Endodermal cell (in vitro differentiated cells): ENCODE measurements around the gene NDUFB11. TPM values are rescaled to one million over a fixed set of nuclear protein-coding genes. Genes with fewer than 3 reads are reported as not detected.

ENCODE experiments used
- DNase-seq: peaks from one replicate; pipeline ENCODE4 v3.0.0-alpha.2; 2017
- H3K27ac ChIP-seq: 2 replicates; pipeline ENCODE4 v1.5.1; 2013; ENCODE audit warnings: mild to moderate bottlenecking, low read depth, low read length, moderate library complexity
- H3K27me3 ChIP-seq: 2 replicates; pipeline ENCODE4 v1.6.1; 2013; ENCODE audit warnings: mild to moderate bottlenecking, low read length, moderate library complexity; ENCODE audit not compliant: insufficient read depth, control insufficient read depth, poor library complexity, severe bottlenecking
- H3K36me3 ChIP-seq: 2 replicates; pipeline ENCODE4 v1.7.0; 2013; ENCODE audit warnings: mild to moderate bottlenecking, low read length, moderate library complexity; ENCODE audit not compliant: control insufficient read depth, insufficient read depth
- H3K4me1 ChIP-seq: one replicate; pipeline ENCODE4 v1.7.0; 2013; ENCODE audit warnings: low read length; ENCODE audit not compliant: control insufficient read depth, insufficient read depth
- H3K4me3 ChIP-seq: 2 replicates; pipeline ENCODE4 v1.5.1; 2013; ENCODE audit warnings: mild to moderate bottlenecking, low read length, moderate library complexity
- H3K9ac ChIP-seq: 2 replicates; pipeline ENCODE4 v1.6.1; 2013; ENCODE audit warnings: mild to moderate bottlenecking, low read length, moderate library complexity; ENCODE audit not compliant: poor library complexity, severe bottlenecking; ENCODE audit errors: extremely low read depth
- H3K9me3 ChIP-seq: 2 replicates; pipeline ENCODE4 v1.6.1; 2013; ENCODE audit warnings: mild to moderate bottlenecking, low read length, moderate library complexity; ENCODE audit not compliant: control insufficient read depth
- H3K27ac Mint-ChIP-seq: 2 replicates; pipeline ENCODE4 v1.8.0; 2020; ENCODE audit warnings: mixed read lengths
- H3K27me3 Mint-ChIP-seq: 2 replicates; pipeline ENCODE4 v1.8.0; 2021; ENCODE audit warnings: mild to moderate bottlenecking, mixed read lengths; ENCODE audit not compliant: insufficient read depth
- H3K36me3 Mint-ChIP-seq: 2 replicates; pipeline ENCODE4 v1.8.0; 2020; ENCODE audit warnings: low read depth, mixed read lengths
- H3K4me1 Mint-ChIP-seq: 2 replicates; pipeline ENCODE4 v1.8.0; 2020; ENCODE audit warnings: mixed read lengths
- H3K4me3 Mint-ChIP-seq: 2 replicates; pipeline ENCODE4 v1.8.0; 2020; ENCODE audit warnings: mild to moderate bottlenecking, moderate library complexity, mixed read lengths
- H3K9me3 Mint-ChIP-seq: 2 replicates; pipeline ENCODE4 v1.8.0; 2020; ENCODE audit warnings: mild to moderate bottlenecking, mixed read lengths
- WGBS, 2 experiments: methylation state at CpG; one replicate each; pipeline versions ENCODE4 v1.1.5 to v1.1.7; 2013; ENCODE audit warnings: missing lambda C conversion rate in 2 of 2, mixed read lengths in 1 of 2; ENCODE audit not compliant: insufficient coverage in 1 of 2, insufficient read length in 1 of 2; 5-methylcytosine and 5-hydroxymethylcytosine counted together
- total RNA-seq, 2 donors: library from RNA; stranded (reverse); fragmentation: NEBNext Ultra II Directional in 1 of 2; extraction: Animal tissue kit (Norgen Biotek cat#: 25700) in 1 of 2; gene quantifications; 2 replicates in 1 of 2; 3 replicates in 1 of 2; pipeline ENCODE4 v1.2.1, GENCODE V29; 2021
- TF ChIP-seq, protein P1 (sequence below): fragments of 200-600 bp; sonication (generic); conservative IDR thresholded peaks from 2 replicates; pipeline ENCODE4 v1.5.0; 2021; ENCODE audit warnings: antibody characterized with exemption, mild to moderate bottlenecking

Gene NDUFB11
- total RNA-seq, 2 donors from 2014 or later, result 86.1 to 108 TPM

DNA sequence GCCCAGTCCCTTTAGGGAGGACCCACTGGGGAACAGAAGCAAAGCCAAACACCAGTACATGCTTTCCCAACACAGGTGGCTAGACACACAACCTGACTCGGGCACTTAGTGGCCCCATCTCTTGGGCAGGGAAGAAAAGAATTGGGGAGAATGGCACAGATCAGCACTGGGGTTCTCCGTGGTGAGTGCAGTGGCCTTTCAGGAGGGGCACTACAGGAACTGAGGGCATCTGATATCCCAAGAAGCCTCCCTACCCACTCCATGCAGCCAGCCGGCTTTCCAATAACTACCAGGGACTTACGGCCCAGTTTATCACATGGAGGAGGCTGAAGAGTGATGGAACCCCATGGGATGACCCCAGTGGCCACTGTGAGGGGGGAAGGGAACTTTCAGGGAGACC is 43.3 kb downstream of the NDUFB11 start:
- H3K4me1 Mint-ChIP-seq, result no peaks in the 10 kb centered on the region
- WGBS, 2 experiments, result 86% methylated on average over 2 of the region's 4 CpGs; no CpG with 5 or more reads in 1 of the 2 experiments
- no peaks in the 10 kb centered on the region for H3K27me3 Mint-ChIP-seq
- DNase-seq, result no peak
- no peaks in the 10 kb centered on the region for H3K4me1 ChIP-seq
- no peak overlapping the region for H3K9ac ChIP-seq
- TF ChIP-seq, protein P1, sequence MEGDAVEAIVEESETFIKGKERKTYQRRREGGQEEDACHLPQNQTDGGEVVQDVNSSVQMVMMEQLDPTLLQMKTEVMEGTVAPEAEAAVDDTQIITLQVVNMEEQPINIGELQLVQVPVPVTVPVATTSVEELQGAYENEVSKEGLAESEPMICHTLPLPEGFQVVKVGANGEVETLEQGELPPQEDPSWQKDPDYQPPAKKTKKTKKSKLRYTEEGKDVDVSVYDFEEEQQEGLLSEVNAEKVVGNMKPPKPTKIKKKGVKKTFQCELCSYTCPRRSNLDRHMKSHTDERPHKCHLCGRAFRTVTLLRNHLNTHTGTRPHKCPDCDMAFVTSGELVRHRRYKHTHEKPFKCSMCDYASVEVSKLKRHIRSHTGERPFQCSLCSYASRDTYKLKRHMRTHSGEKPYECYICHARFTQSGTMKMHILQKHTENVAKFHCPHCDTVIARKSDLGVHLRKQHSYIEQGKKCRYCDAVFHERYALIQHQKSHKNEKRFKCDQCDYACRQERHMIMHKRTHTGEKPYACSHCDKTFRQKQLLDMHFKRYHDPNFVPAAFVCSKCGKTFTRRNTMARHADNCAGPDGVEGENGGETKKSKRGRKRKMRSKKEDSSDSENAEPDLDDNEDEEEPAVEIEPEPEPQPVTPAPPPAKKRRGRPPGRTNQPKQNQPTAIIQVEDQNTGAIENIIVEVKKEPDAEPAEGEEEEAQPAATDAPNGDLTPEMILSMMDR, result no peak
- no peaks in the 10 kb centered on the region for H3K36me3 ChIP-seq
- H3K9me3 Mint-ChIP-seq, result peaks cover 53% of the 10 kb centered on the region
- no peak overlapping the region for H3K27ac Mint-ChIP-seq
- H3K27me3 ChIP-seq, result no peaks in the 10 kb centered on the region
- H3K27ac ChIP-seq, result no peak overlapping the region
- peaks cover 4% of the 10 kb centered on the region for H3K36me3 Mint-ChIP-seq
- no peaks in the 10 kb centered on the region for H3K9me3 ChIP-seq
- no peak overlapping the region for H3K4me3 Mint-ChIP-seq
- no peak overlapping the region for H3K4me3 ChIP-seq

DNA sequence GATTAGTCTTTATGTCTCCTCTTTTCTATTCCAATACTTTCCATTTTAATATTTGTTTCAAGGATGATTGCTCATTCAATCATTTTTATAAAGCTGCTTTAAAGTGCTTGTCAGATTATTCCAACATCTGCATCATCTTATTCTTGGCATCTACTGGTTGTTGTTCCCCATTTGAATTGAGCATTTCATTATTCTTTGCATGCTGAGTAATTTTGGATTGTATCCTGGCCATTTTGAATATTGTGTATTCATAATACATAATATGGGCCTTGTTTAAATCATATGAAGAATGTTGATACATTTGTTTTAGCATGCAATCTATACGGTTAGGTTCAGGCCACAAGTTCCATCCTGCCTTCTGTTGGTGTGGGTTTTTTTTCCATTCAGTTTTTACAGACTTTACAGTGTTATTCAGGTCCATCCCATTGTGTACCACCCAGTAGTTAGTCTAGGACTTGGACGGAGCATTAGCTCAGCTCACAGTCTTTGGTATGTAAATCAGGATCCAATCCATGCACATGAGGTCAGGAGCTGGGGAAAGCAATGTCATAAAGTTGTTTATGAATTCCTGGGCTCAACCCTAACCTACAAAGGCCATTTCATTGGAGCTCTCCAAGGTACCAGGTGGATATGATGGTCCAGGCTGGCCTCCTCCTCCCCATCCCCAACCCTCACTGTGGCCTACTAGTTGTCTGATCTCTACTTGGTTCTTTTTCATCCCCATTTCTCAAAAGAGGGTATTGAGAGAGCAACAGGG is 46.0 kb downstream of the NDUFB11 start:
- TF ChIP-seq, protein P1, result no peak
- no peaks in the 10 kb centered on the region for H3K36me3 ChIP-seq
- no peak overlapping the region for H3K4me3 ChIP-seq
- peaks cover 4% of the 10 kb centered on the region for H3K36me3 Mint-ChIP-seq
- no peak overlapping the region for H3K4me3 Mint-ChIP-seq
- 96% methylated on average over 2 of the region's 2 CpGs; no CpG with 5 or more reads in 1 of the 2 experiments for WGBS, 2 experiments
- no peaks in the 10 kb centered on the region for H3K27me3 ChIP-seq
- no peaks in the 10 kb centered on the region for H3K4me1 ChIP-seq
- H3K9ac ChIP-seq, result no peak overlapping the region
- H3K27ac ChIP-seq, result no peak overlapping the region
- H3K27me3 Mint-ChIP-seq, result no peaks in the 10 kb centered on the region
- H3K27ac Mint-ChIP-seq, result no peak overlapping the region
- H3K9me3 Mint-ChIP-seq, result peaks cover 55% of the 10 kb centered on the region
- H3K9me3 ChIP-seq, result no peaks in the 10 kb centered on the region
- no peaks in the 10 kb centered on the region for H3K4me1 Mint-ChIP-seq
- peak; percentile 35 for DNase-seq

DNA sequence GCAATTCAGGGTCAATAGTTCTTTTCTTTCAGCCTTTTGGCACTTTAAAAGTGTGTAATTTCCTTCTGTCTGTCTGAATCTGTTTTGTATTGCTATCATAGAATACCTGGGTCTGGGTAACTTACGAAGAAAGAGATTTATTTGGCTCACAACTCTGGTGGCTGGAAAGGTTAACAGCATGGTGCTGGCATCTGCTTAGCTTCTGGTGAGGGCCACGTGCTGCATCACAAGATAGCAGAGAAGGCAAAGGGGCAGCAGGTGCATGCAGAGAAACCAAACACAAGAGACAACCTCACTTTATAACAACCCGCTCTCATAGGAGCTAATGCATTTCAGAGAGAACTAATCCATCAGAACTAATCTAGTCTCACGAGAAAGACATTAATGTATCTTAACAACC is 47.5 kb downstream of the NDUFB11 start:
- Histone ChIP-seq H3K36me3 (no peaks in the 10 kb centered on the region), H3K4me1 (no peaks in the 10 kb centered on the region), H3K27ac (no peak overlapping the region), H3K4me3 (no peak overlapping the region), H3K27me3 (no peaks in the 10 kb centered on the region), H3K9me3 (no peaks in the 10 kb centered on the region), H3K9ac (no peak overlapping the region)
- Mint-ChIP-seq H3K27ac (no peak overlapping the region), H3K36me3 (peaks cover 4% of the 10 kb centered on the region), H3K4me1 (peaks cover 9% of the 10 kb centered on the region), H3K9me3 (peaks cover 53% of the 10 kb centered on the region), H3K4me3 (no peak overlapping the region), H3K27me3 (no peaks in the 10 kb centered on the region)
- WGBS, 2 experiments, result 76% methylated on average over 3 of the region's 4 CpGs; no CpG with 5 or more reads in 1 of the 2 experiments
- TF ChIP-seq, protein P1, result no peak
- DNase-seq, result peak; percentile 34
